ENCODE data around the gene IGSF9. TPM values are rescaled to one million over a fixed set of nuclear protein-coding genes. Genes with fewer than 3 reads are reported as not detected.

The IGSF9 gene
- total and polyA plus RNA-seq, 2 of the 4 experiments (the other 2 are of a cell fraction) = 0.05 TPM; not detected in 1

DNA sequence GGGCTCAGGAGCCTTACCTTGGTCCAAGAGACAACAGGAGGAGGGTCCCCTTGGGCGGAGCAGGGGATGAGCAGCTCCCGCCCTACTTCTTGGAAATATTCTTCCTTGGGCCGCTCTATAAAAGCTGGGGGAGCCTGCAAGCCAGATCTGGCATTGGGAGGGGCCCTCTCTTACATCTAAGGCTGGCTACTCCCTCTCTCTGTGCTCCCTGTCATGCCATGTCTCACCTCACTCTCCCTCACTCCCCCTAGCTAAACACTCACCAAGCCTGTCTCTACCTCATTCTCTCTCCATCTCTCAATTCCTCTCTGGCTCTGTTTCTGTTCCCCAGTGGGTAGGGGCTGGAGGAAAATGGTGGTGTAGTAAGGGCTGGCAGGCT, 13.6 kb downstream of the IGSF9 start:
- Histone ChIP-seq H4K8ac (ENCODE audit: low read depth in 2 of 2, low read length in 2 of 2) (no peak overlapping the region), H2BK15ac (ENCODE audit: low read depth, low read length) (no peak overlapping the region), H2AK5ac (ENCODE audit: low read depth, low read length) (no peak overlapping the region), H4K20me1 (ENCODE audit: insufficient read depth, low read length) (no peaks in the 10 kb centered on the region), H3K18ac (ENCODE audit: low read depth, low read length) (no peak overlapping the region), H4K91ac (ENCODE audit: insufficient read depth, low read depth, low read length) (no peak overlapping the region), H3K79me1 (ENCODE audit: low read depth in 1 of 2, low read length in 2 of 2) (no peaks in the 10 kb centered on the region), H3K4ac (ENCODE audit: low read depth, low read length) (no peak overlapping the region), H3K36me3 (ENCODE audit: control insufficient read depth, insufficient read depth, low read length) (no peaks in the 10 kb centered on the region), H3K27ac (ENCODE audit: insufficient read depth, low read length) (no peak overlapping the region), H3K4me2 (ENCODE audit: low read depth, low read length) (no peak overlapping the region), H3K27me3 (ENCODE audit: control insufficient read depth, insufficient read depth, low read length) (peaks cover 8% of the 10 kb centered on the region; the same call in 1 of the 2 replicates), H3K23ac (ENCODE audit: low read depth, low read length) (no peak overlapping the region), H2AK9ac (replicated peaks; ENCODE audit: low read depth, low read length, poor library complexity) (no peak overlapping the region), H3K9me3 (ENCODE audit: control insufficient read depth, insufficient read depth, low read length) (no peaks in the 10 kb centered on the region), H3K14ac (replicated peaks; ENCODE audit: low read depth, low read length) (no peak overlapping the region), H3K56ac (ENCODE audit: extremely low read depth, insufficient read depth, low read length) (no peak overlapping the region), H2BK120ac (ENCODE audit: low read depth, low read length) (no peak overlapping the region), H3K4me3 (ENCODE audit: insufficient read depth, low read depth, low read length) (no peak overlapping the region), H2BK5ac (ENCODE audit: low read depth, low read length, poor library complexity, severe bottlenecking) (no peak overlapping the region), H3K4me1 (ENCODE audit: control insufficient read depth, insufficient read depth, low read length) (no peaks in the 10 kb centered on the region), H4K5ac (ENCODE audit: low read depth, low read length) (no peak overlapping the region), H2AFZ (replicated peaks; ENCODE audit: low read length, poor library complexity) (no peak overlapping the region), H3K9me1 (ENCODE audit: insufficient read depth, low read length) (no peaks in the 10 kb centered on the region), H3K9ac (ENCODE audit: low read depth, low read length) (no peak overlapping the region), H2BK20ac (ENCODE audit: low read depth, low read length) (no peak overlapping the region)
- no CpG with 5 or more reads among the region's 3 CpGs for WGBS, 2 experiments (ENCODE audit: extremely low coverage in 2 of 2, insufficient read length in 1 of 2)
- dilution Hi-C loops (cut with HindIII; ENCODE audit: low sequenced_read_pairs, unreplicated experiment) = no loop called here
- no TSS peak for BruUV-seq (replicated peaks)
- DNase-seq = no peak
- POLR2A ChIA-PET (ENCODE audit: unreplicated experiment) = no interaction called here
- no peak for TF ChIP-seq MAFK (IDR thresholded peaks at IDR 0.05; ENCODE audit: low read depth, low read length)
- no peak for TF ChIP-seq MXI1 (IDR thresholded peaks at IDR 0.05; ENCODE audit: borderline replicate concordance, low read depth, low read length)
- no peak for TF ChIP-seq POLR2A (IDR thresholded peaks at IDR 0.05; ENCODE audit: low read depth, low read length)
- no peak for TF ChIP-seq RAD21 (IDR thresholded peaks at IDR 0.05; ENCODE audit: low read length)
- TF ChIP-seq, protein P1, sequence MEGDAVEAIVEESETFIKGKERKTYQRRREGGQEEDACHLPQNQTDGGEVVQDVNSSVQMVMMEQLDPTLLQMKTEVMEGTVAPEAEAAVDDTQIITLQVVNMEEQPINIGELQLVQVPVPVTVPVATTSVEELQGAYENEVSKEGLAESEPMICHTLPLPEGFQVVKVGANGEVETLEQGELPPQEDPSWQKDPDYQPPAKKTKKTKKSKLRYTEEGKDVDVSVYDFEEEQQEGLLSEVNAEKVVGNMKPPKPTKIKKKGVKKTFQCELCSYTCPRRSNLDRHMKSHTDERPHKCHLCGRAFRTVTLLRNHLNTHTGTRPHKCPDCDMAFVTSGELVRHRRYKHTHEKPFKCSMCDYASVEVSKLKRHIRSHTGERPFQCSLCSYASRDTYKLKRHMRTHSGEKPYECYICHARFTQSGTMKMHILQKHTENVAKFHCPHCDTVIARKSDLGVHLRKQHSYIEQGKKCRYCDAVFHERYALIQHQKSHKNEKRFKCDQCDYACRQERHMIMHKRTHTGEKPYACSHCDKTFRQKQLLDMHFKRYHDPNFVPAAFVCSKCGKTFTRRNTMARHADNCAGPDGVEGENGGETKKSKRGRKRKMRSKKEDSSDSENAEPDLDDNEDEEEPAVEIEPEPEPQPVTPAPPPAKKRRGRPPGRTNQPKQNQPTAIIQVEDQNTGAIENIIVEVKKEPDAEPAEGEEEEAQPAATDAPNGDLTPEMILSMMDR (conservative IDR thresholded peaks at IDR 0.05; ENCODE audit: low read depth, low read length) = no peak
- TF ChIP-seq SMC3 (IDR thresholded peaks at IDR 0.05; ENCODE audit: low read depth, low read length) = no peak
- no peak for TF ChIP-seq NFE2L2 (IDR thresholded peaks at IDR 0.05; ENCODE audit: low read depth, low read length)
- TF ChIP-seq BHLHE40 (IDR thresholded peaks at IDR 0.05; ENCODE audit: low read depth, low read length) = no peak
- TF ChIP-seq, protein P2, sequence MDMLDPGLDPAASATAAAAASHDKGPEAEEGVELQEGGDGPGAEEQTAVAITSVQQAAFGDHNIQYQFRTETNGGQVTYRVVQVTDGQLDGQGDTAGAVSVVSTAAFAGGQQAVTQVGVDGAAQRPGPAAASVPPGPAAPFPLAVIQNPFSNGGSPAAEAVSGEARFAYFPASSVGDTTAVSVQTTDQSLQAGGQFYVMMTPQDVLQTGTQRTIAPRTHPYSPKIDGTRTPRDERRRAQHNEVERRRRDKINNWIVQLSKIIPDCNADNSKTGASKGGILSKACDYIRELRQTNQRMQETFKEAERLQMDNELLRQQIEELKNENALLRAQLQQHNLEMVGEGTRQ (IDR thresholded peaks at IDR 0.05; ENCODE audit: low read depth, low read length) = no peak
- intact Hi-C loops (cut with micrococcal nuclease) = no loop called here
- ATAC-seq (ENCODE audit: low read depth) = no peak
- CTCF ChIA-PET = no interaction called here
- in situ Hi-C loops (cut with MboI; ENCODE audit: low sequenced_read_pairs) = loop anchor here (10.0 kb wide), 1 partner anchor 443 kb away; no protein-coding TSS in a partner anchor

Measured in IMR-90 (cell line).